ENCODE data around the gene CRKL. TPM values are rescaled to one million over a fixed set of nuclear protein-coding genes. Genes with fewer than 3 reads are reported as not detected.

Gene CRKL
- total RNA-seq, 1 experiment from 2014 or later = 87.7 TPM

- no peak for TF ChIP-seq CEBPB (IDR thresholded peaks at IDR 0.05; ENCODE audit: low read depth)
- TF ChIP-seq EGR1 (IDR thresholded peaks at IDR 0.05; ENCODE audit: low read depth) = no peak
- TF ChIP-seq ATF3 (IDR thresholded peaks at IDR 0.05) = no peak
- TF ChIP-seq SP1 (IDR thresholded peaks at IDR 0.05; ENCODE audit: low read depth) = no peak
- TF ChIP-seq POLR2AphosphoS5 (IDR thresholded peaks at IDR 0.05; ENCODE audit: low read depth, low read length) = no peak
- TF ChIP-seq JUND (IDR thresholded peaks at IDR 0.05) = no peak
- TF ChIP-seq EZH2phosphoT487 (IDR thresholded peaks at IDR 0.05; ENCODE audit: borderline replicate concordance) = no peak
- TF ChIP-seq SIN3A (IDR thresholded peaks at IDR 0.05; ENCODE audit: low read depth) = no peak
- no peak for TF ChIP-seq TCF7L2 (IDR thresholded peaks at IDR 0.05; ENCODE audit: borderline replicate concordance, extremely low read depth, insufficient read depth, insufficient read length)
- TF ChIP-seq CTCF (IDR thresholded peaks at IDR 0.05 in 2 of 3, conservative IDR thresholded peaks at IDR 0.05 in 1 of 3; ENCODE audit: borderline replicate concordance in 1 of 3, insufficient read depth in 1 of 3, low read depth in 2 of 3, low read length in 2 of 3) = no peak
- no peak for TF ChIP-seq SRF (IDR thresholded peaks at IDR 0.05; ENCODE audit: low read depth)
- no peak for TF ChIP-seq ZNF274 (IDR thresholded peaks at IDR 0.05; ENCODE audit: low read depth, low read length)
- TF ChIP-seq ZBTB33 (IDR thresholded peaks at IDR 0.05; ENCODE audit: extremely low read depth, insufficient replicate concordance, low read length) = no peak
- no peak for TF ChIP-seq MAX (IDR thresholded peaks at IDR 0.05)
- TF ChIP-seq ZFX (IDR thresholded peaks at IDR 0.05) = no peak
- TF ChIP-seq YY1 (IDR thresholded peaks at IDR 0.05; ENCODE audit: extremely low read depth, insufficient replicate concordance, low read depth, low read length) = no peak
- TF ChIP-seq RAD21 (IDR thresholded peaks at IDR 0.05; ENCODE audit: low read depth) = no peak
- no peak for TF ChIP-seq FOSL1 (IDR thresholded peaks at IDR 0.05; ENCODE audit: low read depth)
- intact Hi-C loops (cut with micrococcal nuclease) = no loop called here
- RAD21 ChIA-PET (ENCODE audit: low non-redundant PET in 1 of 2, low total read pairs in 2 of 2, uncharacterized antibody in 2 of 2, unreplicated experiment in 2 of 2) = no interaction called here
- ATAC-seq (no peak), DNase-seq (ENCODE audit: low read depth, low spot score) (no peak)
- Histone ChIP-seq H3K36me3 (ENCODE audit: control insufficient read depth in 1 of 2, insufficient read depth in 2 of 2, low read length in 2 of 2) (peaks cover 7 to 9% of the 10 kb centered on the region in 2 experiments; a peak in 1 of 4 replicates), H4K20me1 (ENCODE audit: insufficient read depth) (no peaks in the 10 kb centered on the region), H3K27ac (ENCODE audit: low read depth, low read length) (no peak overlapping the region), H3K27me3 (ENCODE audit: insufficient read depth, low read length) (no peaks in the 10 kb centered on the region), H3K9me2 (ENCODE audit: insufficient read depth) (no peaks in the 10 kb centered on the region), H3K79me2 (ENCODE audit: insufficient read depth, low read length) (peaks cover 24% of the 10 kb centered on the region), H3K9ac (ENCODE audit: low read length) (no peak overlapping the region), H2AFZ (ENCODE audit: low read depth, low read length, poor library complexity, severe bottlenecking) (no peak overlapping the region), H3K4me1 (ENCODE audit: control insufficient read depth in 1 of 2, insufficient read depth in 2 of 2, low read length in 2 of 2) (peaks cover 3 to 10% of the 10 kb centered on the region in 2 experiments; a peak in 2 of 4 replicates), H3K4me3 (replicated peaks in 1 of 2; ENCODE audit: low read depth in 1 of 2, low read length in 2 of 2) (no peak overlapping the region), H3K4me2 (ENCODE audit: low read length) (no peak overlapping the region), H3K9me3 (ENCODE audit: control insufficient read depth in 1 of 2, insufficient read depth in 1 of 2, low read depth in 1 of 2, low read length in 2 of 2) (no peaks in the 10 kb centered on the region)
- BruUV-seq (replicated peaks) = no TSS peak
- CTCF ChIA-PET = no interaction called here
- POLR2A ChIA-PET = no interaction called here
Observed at GRCh38 chr22:20986365-20986764, 69.2 kb downstream of the CRKL start.

All from HCT116 (cell line).